Right ventricle myocardium inferior (tissue), 1 donor: Measurements from ENCODE around the gene DAPK1. TPM values are rescaled to one million over a fixed set of nuclear protein-coding genes. Genes with fewer than 3 reads are reported as not detected.

Source experiments
- ATAC-seq: fragments of 200-7000 bp; cut with Tn5 transposase; one replicate; pipeline ENCODE4 v1.9.1; 2020; ENCODE audit warnings: mild to moderate bottlenecking, moderate library complexity
- DNase-seq: peaks from one replicate; pipeline ENCODE4 v3.0.0; 2021; ENCODE audit errors: missing footprints
- intact Hi-C: fragments of 100-400 bp; cut with DNase I; formaldehyde crosslinking; loops from one replicate; pipeline ENCODE4 v1.11.0; 2022
- total RNA-seq: library from RNA; stranded (reverse); fragmentation: NEBNext Ultra II Directional; extraction: Animal tissue kit (Norgen Biotek cat#: 25700); gene quantifications from one replicate; pipeline ENCODE4 v1.2.1, GENCODE V29; 2021
- donor health status: DM: no; HTN: yes; CAD: no; lungs with severe emphysema.

DAPK1 gene
- total RNA-seq, 1 donor from 2014 or later, result 6.3 TPM

DNA sequence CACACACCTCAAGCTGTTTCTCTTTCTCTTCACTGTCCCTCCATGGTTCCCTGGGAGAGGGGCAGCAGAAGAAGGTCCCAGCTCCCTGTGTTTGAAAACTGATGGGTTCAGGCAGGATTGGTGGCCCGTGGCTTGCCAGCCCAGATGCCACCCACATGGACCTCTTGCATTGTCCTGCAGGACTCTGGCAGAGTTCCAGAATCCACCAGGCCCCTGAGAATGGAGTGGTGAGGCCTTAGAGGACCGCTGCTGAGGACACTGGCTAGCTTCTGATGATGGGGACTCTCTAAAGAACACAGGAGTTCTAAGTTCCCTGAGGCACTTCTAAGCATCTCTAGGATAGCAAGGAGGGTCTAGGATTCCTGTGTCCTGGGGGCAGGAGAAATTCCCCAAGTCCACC, 253.1 kb downstream of the DAPK1 start:
- ATAC-seq, result no peak
- DNase-seq, result no peak
- intact Hi-C loops, result no loop called here

DNA sequence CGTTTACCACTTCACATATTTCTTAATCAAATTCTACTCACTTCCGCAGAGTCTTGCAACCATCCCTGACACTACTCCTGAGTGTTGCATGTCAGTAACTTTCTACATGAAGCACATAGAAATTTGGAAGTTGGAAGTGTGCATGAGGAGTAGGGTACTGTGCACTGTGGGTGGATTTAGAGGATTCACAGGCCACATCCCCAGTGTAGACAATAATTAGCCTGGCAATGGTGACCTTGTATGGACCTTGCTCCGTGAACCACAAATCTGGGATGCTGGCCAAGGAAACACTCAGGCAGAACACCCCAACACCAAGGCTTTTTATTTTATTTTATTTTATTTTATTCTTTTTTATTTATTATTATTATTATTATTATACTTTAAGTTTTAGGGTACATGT, 253.8 kb downstream of the DAPK1 start:
- intact Hi-C loops, result no loop called here
- ATAC-seq (no peak), DNase-seq (no peak)

GRCh38 chr9:87751868-87752267, 254.2 kb downstream of the DAPK1 start:
- intact Hi-C loops, result no loop called here
- no peak for DNase-seq
- ATAC-seq, result no peak

DNA sequence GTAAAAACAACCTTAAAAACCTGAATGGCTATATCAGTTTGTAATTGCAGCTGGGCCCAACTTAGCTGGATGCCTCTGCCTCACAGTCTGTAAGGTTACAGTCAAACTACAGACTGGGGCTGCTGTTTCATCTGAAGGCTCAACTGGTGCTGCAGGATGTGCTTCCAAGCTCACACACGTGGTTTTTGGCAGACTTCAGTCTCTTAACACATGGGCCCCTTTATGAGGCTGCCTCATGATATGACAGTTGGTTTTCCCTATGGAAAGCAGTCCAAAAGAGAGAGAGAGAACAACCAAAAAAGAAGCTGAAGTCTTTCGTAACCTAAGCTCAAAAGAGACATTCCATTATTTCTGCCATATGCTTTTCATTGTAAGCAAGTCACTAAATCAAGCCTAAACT, 255.6 kb downstream of the DAPK1 start:
- no peak for ATAC-seq
- DNase-seq, result no peak
- intact Hi-C loops, result no loop called here

Other genes with a start within 250 kb of the DAPK1 start
- 140 TPM for gene CTSL, start 228.3 kb downstream of the DAPK1 start, total RNA-seq